GM23338 (cell line): Measurements from ENCODE around the gene GJE1. TPM values are rescaled to one million over a fixed set of nuclear protein-coding genes. Genes with fewer than 3 reads are reported as not detected.

ENCODE experiments used
- ATAC-seq: fragments of 200-7000 bp; cut with Tn5 transposase; 3 replicates; pipeline ENCODE4 v1.9.1; 2020
- DNase-seq: peaks from one replicate; pipeline ENCODE4 v3.0.0-alpha.2; 2015; ENCODE audit warnings: low spot score
- H2AFZ ChIP-seq: fragments of 200-600 bp; sonication (generic); 2 replicates; pipeline ENCODE4 v1.8.0; 2016; ENCODE audit warnings: antibody characterized with exemption, mild to moderate bottlenecking, moderate library complexity
- H3F3A ChIP-seq: fragments of 200-600 bp; sonication (generic); replicated peaks from 2 replicates; pipeline ENCODE4 v1.8.0; 2017; ENCODE audit warnings: antibody characterized with exemption, mixed run types, low read depth
- H3K27ac ChIP-seq: fragments of 200-600 bp; sonication (generic); 2 replicates; pipeline ENCODE4 v1.6.1; 2016; ENCODE audit warnings: low read depth
- H3K27me3 ChIP-seq: fragments of 200-600 bp; sonication (generic); 2 replicates; pipeline ENCODE4 v1.8.0; 2016; ENCODE audit warnings: mild to moderate bottlenecking, mixed run types, moderate library complexity; ENCODE audit not compliant: insufficient read depth
- H3K36me3 ChIP-seq: fragments of 200-600 bp; sonication (generic); 2 replicates; pipeline ENCODE4 v1.8.0; 2016; ENCODE audit warnings: mild to moderate bottlenecking; ENCODE audit not compliant: insufficient read depth
- H3K4me1 ChIP-seq: fragments of 200-600 bp; sonication (generic); 2 replicates; pipeline ENCODE4 v1.8.0; 2016; ENCODE audit warnings: mild to moderate bottlenecking, moderate library complexity; ENCODE audit not compliant: insufficient read depth
- H3K4me2 ChIP-seq: fragments of 200-600 bp; sonication (generic); 2 replicates; pipeline ENCODE4 v1.7.1; 2017; ENCODE audit warnings: mixed run types
- H3K4me3 ChIP-seq: fragments of 200-600 bp; sonication (generic); 2 replicates; pipeline ENCODE4 v1.6.1; 2016; ENCODE audit warnings: mixed run types
- H3K79me2 ChIP-seq: fragments of 200-600 bp; sonication (generic); replicated peaks from 2 replicates; pipeline ENCODE4 v1.8.0; 2017; ENCODE audit warnings: mild to moderate bottlenecking; ENCODE audit not compliant: insufficient read depth
- H3K9me2 ChIP-seq: fragments of 200-600 bp; sonication (generic); 2 replicates; pipeline ENCODE4 v1.8.0; 2017; ENCODE audit not compliant: insufficient read depth
- H4K20me1 ChIP-seq: fragments of 200-600 bp; sonication (generic); replicated peaks from 2 replicates; pipeline ENCODE4 v1.8.0; 2017; ENCODE audit warnings: mild to moderate bottlenecking; ENCODE audit not compliant: insufficient read depth
- H3K27ac Mint-ChIP-seq: 2 replicates; pipeline ENCODE4 v1.8.0; 2020; ENCODE audit warnings: inconsistent platforms, mild to moderate bottlenecking, moderate library complexity, mixed read lengths
- H3K27me3 Mint-ChIP-seq: 3 replicates; pipeline ENCODE4 v1.8.0; 2022; ENCODE audit warnings: low read depth, mild to moderate bottlenecking, moderate library complexity, mixed read lengths, inconsistent platforms; ENCODE audit not compliant: insufficient read depth, poor library complexity
- H3K36me3 Mint-ChIP-seq: 3 replicates; pipeline ENCODE4 v1.8.0; 2021; ENCODE audit warnings: low read depth, mild to moderate bottlenecking, inconsistent platforms, moderate library complexity, mixed read lengths
- H3K4me1 Mint-ChIP-seq: 3 replicates; pipeline ENCODE4 v1.8.0; 2020; ENCODE audit warnings: mild to moderate bottlenecking, inconsistent platforms, mixed read lengths
- H3K4me3 Mint-ChIP-seq: 3 replicates; pipeline ENCODE4 v1.8.0; 2021; ENCODE audit warnings: moderate library complexity, mild to moderate bottlenecking, inconsistent platforms, mixed read lengths
- H3K9me3 Mint-ChIP-seq: 3 replicates; pipeline ENCODE4 v1.8.0; 2020; ENCODE audit warnings: moderate library complexity, mild to moderate bottlenecking, inconsistent platforms, mixed read lengths
- CREB1 ChIP-seq: fragments of 250-450 bp; sonication (Bioruptor Pico); IDR thresholded peaks from 2 replicates; pipeline ENCODE4 v1.5.0; 2020; ENCODE audit warnings: low read depth, mild to moderate bottlenecking, moderate library complexity
- EZH2phosphoT487 ChIP-seq: fragments of 200-600 bp; sonication (generic); IDR thresholded peaks from one replicate; pipeline ENCODE4 v1.8.1; 2018; ENCODE audit warnings: antibody characterized with exemption; ENCODE audit not compliant: unreplicated experiment
- JUNB ChIP-seq: IDR thresholded peaks from one replicate; pipeline ENCODE4 v1.6.1; 2016; ENCODE audit warnings: antibody characterized with exemption; ENCODE audit not compliant: unreplicated experiment
- NANOG ChIP-seq: IDR thresholded peaks from 2 replicates; pipeline ENCODE4 v1.6.1; 2016; ENCODE audit warnings: antibody characterized with exemption, borderline replicate concordance
- REST ChIP-seq: IDR thresholded peaks from one replicate; pipeline ENCODE4 v1.6.1; 2018; ENCODE audit warnings: antibody characterized with exemption; ENCODE audit not compliant: unreplicated experiment
- STAT1 ChIP-seq: IDR thresholded peaks from one replicate; pipeline ENCODE4 v1.6.1; 2016; ENCODE audit warnings: antibody characterized with exemption; ENCODE audit not compliant: unreplicated experiment
- ZNF114 ChIP-seq: fragments of 250-450 bp; sonication (Bioruptor Pico); IDR thresholded peaks from 2 replicates; pipeline ENCODE4 v1.5.0; 2020; ENCODE audit warnings: mild to moderate bottlenecking, moderate library complexity
- ZNF331 ChIP-seq: fragments of 250-450 bp; sonication (Bioruptor Pico); IDR thresholded peaks from 2 replicates; pipeline ENCODE4 v1.5.0; 2020; ENCODE audit warnings: low read depth, mild to moderate bottlenecking, moderate library complexity
- polyA plus RNA-seq: library from polyadenylated mRNA; unstranded; fragments of >200 nt; fragmentation: Nextera tagmentation; extraction: Ambion mirVana; gene quantifications from 2 replicates; pipeline ENCODE4 v1.2.1, GENCODE V29; 2016
- total RNA-seq: library from RNA; depleted of rRNA; stranded (reverse); fragments of >200 nt; shearing (Covaris generic); gene quantifications from 2 replicates; pipeline ENCODE4 v1.2.3, GENCODE V29; 2014
- TF ChIP-seq, protein P1 (sequence below): fragments of 250-450 bp; sonication (Bioruptor Pico); IDR thresholded peaks from 2 replicates; pipeline ENCODE4 v1.5.0; 2020; ENCODE audit warnings: mild to moderate bottlenecking, moderate library complexity

The GJE1 gene
- total and polyA plus RNA-seq, 2 experiments from 2014 or later = not detected

GRCh38 chr6:142167071-142167470, 34.3 kb downstream of the GJE1 start:
- Histone ChIP-seq H4K20me1 (peaks cover 8% of the 10 kb centered on the region), H3K4me2 (no peak overlapping the region), H3K4me3 (no peak overlapping the region), H3K36me3 (peaks cover 17% of the 10 kb centered on the region; the same call in 1 of the 2 replicates), H3K4me1 (no peaks in the 10 kb centered on the region), H3K79me2 (peaks cover 39% of the 10 kb centered on the region), H3F3A (no peaks in the 10 kb centered on the region), H3K9me2 (no peaks in the 10 kb centered on the region), H3K27ac (no peak overlapping the region), H2AFZ (no peak overlapping the region), H3K27me3 (no peaks in the 10 kb centered on the region)
- Mint-ChIP-seq H3K4me3 (no peak overlapping the region), H3K36me3 (peaks cover 21% of the 10 kb centered on the region; the same call in 2 of the 3 replicates), H3K4me1 (peaks cover 18% of the 10 kb centered on the region), H3K27ac (no peak overlapping the region), H3K9me3 (no peaks in the 10 kb centered on the region), H3K27me3 (no peaks in the 10 kb centered on the region)
- TF ChIP-seq NANOG (no peak), JUNB (no peak), ZNF114 (CRISPR knock-in tag) (no peak), STAT1 (no peak), REST (no peak), ZNF331 (CRISPR knock-in tag) (no peak), CREB1 (CRISPR knock-in tag) (no peak), EZH2phosphoT487 (no peak)
- TF ChIP-seq, protein P1, sequence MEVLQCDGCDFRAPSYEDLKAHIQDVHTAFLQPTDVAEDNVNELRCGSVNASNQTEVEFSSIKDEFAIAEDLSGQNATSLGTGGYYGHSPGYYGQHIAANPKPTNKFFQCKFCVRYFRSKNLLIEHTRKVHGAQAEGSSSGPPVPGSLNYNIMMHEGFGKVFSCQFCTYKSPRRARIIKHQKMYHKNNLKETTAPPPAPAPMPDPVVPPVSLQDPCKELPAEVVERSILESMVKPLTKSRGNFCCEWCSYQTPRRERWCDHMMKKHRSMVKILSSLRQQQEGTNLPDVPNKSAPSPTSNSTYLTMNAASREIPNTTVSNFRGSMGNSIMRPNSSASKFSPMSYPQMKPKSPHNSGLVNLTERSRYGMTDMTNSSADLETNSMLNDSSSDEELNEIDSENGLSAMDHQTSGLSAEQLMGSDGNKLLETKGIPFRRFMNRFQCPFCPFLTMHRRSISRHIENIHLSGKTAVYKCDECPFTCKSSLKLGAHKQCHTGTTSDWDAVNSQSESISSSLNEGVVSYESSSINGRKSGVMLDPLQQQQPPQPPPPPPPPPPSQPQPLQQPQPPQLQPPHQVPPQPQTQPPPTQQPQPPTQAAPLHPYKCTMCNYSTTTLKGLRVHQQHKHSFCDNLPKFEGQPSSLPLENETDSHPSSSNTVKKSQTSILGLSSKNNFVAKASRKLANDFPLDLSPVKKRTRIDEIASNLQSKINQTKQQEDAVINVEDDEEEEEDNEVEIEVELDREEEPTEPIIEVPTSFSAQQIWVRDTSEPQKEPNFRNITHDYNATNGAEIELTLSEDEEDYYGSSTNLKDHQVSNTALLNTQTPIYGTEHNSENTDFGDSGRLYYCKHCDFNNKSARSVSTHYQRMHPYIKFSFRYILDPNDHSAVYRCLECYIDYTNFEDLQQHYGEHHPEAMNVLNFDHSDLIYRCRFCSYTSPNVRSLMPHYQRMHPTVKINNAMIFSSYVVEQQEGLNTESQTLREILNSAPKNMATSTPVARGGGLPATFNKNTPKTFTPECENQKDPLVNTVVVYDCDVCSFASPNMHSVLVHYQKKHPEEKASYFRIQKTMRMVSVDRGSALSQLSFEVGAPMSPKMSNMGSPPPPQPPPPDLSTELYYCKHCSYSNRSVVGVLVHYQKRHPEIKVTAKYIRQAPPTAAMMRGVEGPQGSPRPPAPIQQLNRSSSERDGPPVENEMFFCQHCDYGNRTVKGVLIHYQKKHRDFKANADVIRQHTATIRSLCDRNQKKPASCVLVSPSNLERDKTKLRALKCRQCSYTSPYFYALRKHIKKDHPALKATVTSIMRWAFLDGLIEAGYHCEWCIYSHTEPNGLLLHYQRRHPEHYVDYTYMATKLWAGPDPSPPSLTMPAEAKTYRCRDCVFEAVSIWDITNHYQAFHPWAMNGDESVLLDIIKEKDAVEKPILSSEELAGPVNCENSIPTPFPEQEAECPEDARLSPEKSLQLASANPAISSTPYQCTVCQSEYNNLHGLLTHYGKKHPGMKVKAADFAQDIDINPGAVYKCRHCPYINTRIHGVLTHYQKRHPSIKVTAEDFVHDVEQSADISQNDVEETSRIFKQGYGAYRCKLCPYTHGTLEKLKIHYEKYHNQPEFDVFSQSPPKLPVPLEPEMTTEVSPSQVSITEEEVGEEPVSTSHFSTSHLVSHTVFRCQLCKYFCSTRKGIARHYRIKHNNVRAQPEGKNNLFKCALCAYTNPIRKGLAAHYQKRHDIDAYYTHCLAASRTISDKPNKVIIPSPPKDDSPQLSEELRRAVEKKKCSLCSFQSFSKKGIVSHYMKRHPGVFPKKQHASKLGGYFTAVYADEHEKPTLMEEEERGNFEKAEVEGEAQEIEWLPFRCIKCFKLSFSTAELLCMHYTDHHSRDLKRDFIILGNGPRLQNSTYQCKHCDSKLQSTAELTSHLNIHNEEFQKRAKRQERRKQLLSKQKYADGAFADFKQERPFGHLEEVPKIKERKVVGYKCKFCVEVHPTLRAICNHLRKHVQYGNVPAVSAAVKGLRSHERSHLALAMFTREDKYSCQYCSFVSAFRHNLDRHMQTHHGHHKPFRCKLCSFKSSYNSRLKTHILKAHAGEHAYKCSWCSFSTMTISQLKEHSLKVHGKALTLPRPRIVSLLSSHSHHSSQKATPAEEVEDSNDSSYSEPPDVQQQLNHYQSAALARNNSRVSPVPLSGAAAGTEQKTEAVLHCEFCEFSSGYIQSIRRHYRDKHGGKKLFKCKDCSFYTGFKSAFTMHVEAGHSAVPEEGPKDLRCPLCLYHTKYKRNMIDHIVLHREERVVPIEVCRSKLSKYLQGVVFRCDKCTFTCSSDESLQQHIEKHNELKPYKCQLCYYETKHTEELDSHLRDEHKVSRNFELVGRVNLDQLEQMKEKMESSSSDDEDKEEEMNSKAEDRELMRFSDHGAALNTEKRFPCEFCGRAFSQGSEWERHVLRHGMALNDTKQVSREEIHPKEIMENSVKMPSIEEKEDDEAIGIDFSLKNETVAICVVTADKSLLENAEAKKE (CRISPR knock-in tag) = no peak
- DNase-seq (no peak), ATAC-seq (no peak)
